IMR-90 (cell line): ENCODE data around the gene PCCB. TPM values are rescaled to one million over a fixed set of nuclear protein-coding genes. Genes with fewer than 3 reads are reported as not detected.

ENCODE experiments used
- ATAC-seq: fragments of 200-7000 bp; cut with Tn5 transposase; 2 replicates; pipeline ENCODE4 v1.9.1; 2020; ENCODE audit warnings: low read depth, mild to moderate bottlenecking, moderate library complexity
- BruUV-seq: library from RNA; stranded (reverse); fragments of 400-500 nt; replicated peaks from 2 replicates; lab custom pipeline; 2021; lab: Mats Ljungman, UMichigan
- CTCF ChIA-PET: fragments of 300-600 bp; formaldehyde crosslinking; extraction: SDS; loops from one replicate; lab custom pipeline; 2021; ENCODE audit warnings: antibody characterized with exemption; lab: Yijun Ruan, JAX
- POLR2A ChIA-PET: fragments of 300-600 bp; sonication (Branson Sonifier 250); formaldehyde crosslinking; loops from one replicate; lab custom pipeline; 2022; ENCODE audit warnings: antibody characterized with exemption; ENCODE audit not compliant: unreplicated experiment; lab: Charles Lee
- DNase-seq: peaks from one replicate; pipeline ENCODE4 v3.0.0; 2013
- H2AFZ ChIP-seq: replicated peaks from 2 replicates; pipeline ENCODE3; 2013; ENCODE audit warnings: low read length, mild to moderate bottlenecking; ENCODE audit not compliant: poor library complexity
- H2AK5ac ChIP-seq: 2 replicates; pipeline ENCODE4 v1.6.1; 2013; ENCODE audit warnings: low read depth, low read length, inconsistent platforms
- H2AK9ac ChIP-seq: replicated peaks from 2 replicates; pipeline ENCODE3; 2013; ENCODE audit warnings: mild to moderate bottlenecking, low read depth, low read length, moderate library complexity; ENCODE audit not compliant: poor library complexity
- H2BK120ac ChIP-seq: 2 replicates; pipeline ENCODE4 v1.6.1; 2013; ENCODE audit warnings: low read depth, low read length, inconsistent platforms
- H2BK15ac ChIP-seq: 3 replicates; pipeline ENCODE4 v1.6.1; 2013; ENCODE audit warnings: low read depth, low read length, inconsistent platforms
- H2BK20ac ChIP-seq: 2 replicates; pipeline ENCODE4 v1.6.1; 2013; ENCODE audit warnings: low read depth, mild to moderate bottlenecking, inconsistent platforms, low read length, moderate library complexity
- H2BK5ac ChIP-seq: 2 replicates; pipeline ENCODE4 v1.6.1; 2013; ENCODE audit warnings: mild to moderate bottlenecking, low read depth, low read length, inconsistent platforms; ENCODE audit not compliant: poor library complexity, severe bottlenecking
- H3K14ac ChIP-seq: replicated peaks from 2 replicates; pipeline ENCODE4 v1.6.1; 2013; ENCODE audit warnings: low read depth, low read length, inconsistent platforms
- H3K18ac ChIP-seq: 2 replicates; pipeline ENCODE4 v1.6.1; 2013; ENCODE audit warnings: low read depth, low read length, control low read depth
- H3K23ac ChIP-seq: 2 replicates; pipeline ENCODE4 v1.6.1; 2013; ENCODE audit warnings: low read depth, low read length, inconsistent platforms
- H3K27ac ChIP-seq: 2 replicates; pipeline ENCODE4 v1.5.1; 2013; ENCODE audit warnings: mild to moderate bottlenecking, control low read depth, low read length; ENCODE audit not compliant: insufficient read depth
- H3K27me3 ChIP-seq: 2 replicates; pipeline ENCODE4 v1.6.1; 2013; ENCODE audit warnings: low read length; ENCODE audit not compliant: control insufficient read depth, insufficient read depth
- H3K36me3 ChIP-seq: 2 replicates; pipeline ENCODE4 v1.6.1; 2013; ENCODE audit warnings: low read length, mixed read lengths; ENCODE audit not compliant: control insufficient read depth, insufficient read depth
- H3K4ac ChIP-seq: 2 replicates; pipeline ENCODE4 v1.6.1; 2013; ENCODE audit warnings: low read depth, low read length, inconsistent platforms
- H3K4me1 ChIP-seq: 2 replicates; pipeline ENCODE4 v1.6.1; 2013; ENCODE audit warnings: low read length, mixed read lengths; ENCODE audit not compliant: control insufficient read depth, insufficient read depth
- H3K4me2 ChIP-seq: 2 replicates; pipeline ENCODE4 v1.6.1; 2013; ENCODE audit warnings: low read depth, mild to moderate bottlenecking, control low read depth, low read length, moderate library complexity
- H3K4me3 ChIP-seq: 2 replicates; pipeline ENCODE4 v1.5.1; 2013; ENCODE audit warnings: low read depth, mild to moderate bottlenecking, control low read depth, low read length, moderate library complexity; ENCODE audit not compliant: insufficient read depth
- H3K56ac ChIP-seq: 2 replicates; pipeline ENCODE4 v1.6.1; 2013; ENCODE audit warnings: low read length, inconsistent platforms; ENCODE audit not compliant: insufficient read depth; ENCODE audit errors: extremely low read depth
- H3K79me1 ChIP-seq, 2 experiments: 2 replicates each; pipeline ENCODE4 v1.6.1; 2013; ENCODE audit warnings: low read length in 2 of 2, inconsistent platforms in 1 of 2, low read depth in 1 of 2
- H3K9ac ChIP-seq: 2 replicates; pipeline ENCODE4 v1.6.1; 2013; ENCODE audit warnings: low read depth, low read length, control low read depth
- H3K9me1 ChIP-seq: 2 replicates; pipeline ENCODE4 v1.6.1; 2013; ENCODE audit warnings: low read length, inconsistent platforms; ENCODE audit not compliant: insufficient read depth
- H3K9me3 ChIP-seq: 2 replicates; pipeline ENCODE4 v1.6.1; 2013; ENCODE audit warnings: low read length; ENCODE audit not compliant: control insufficient read depth, insufficient read depth
- H4K20me1 ChIP-seq: 2 replicates; pipeline ENCODE4 v1.6.1; 2013; ENCODE audit warnings: low read length, inconsistent platforms; ENCODE audit not compliant: insufficient read depth
- H4K5ac ChIP-seq: 2 replicates; pipeline ENCODE4 v1.6.1; 2013; ENCODE audit warnings: mild to moderate bottlenecking, low read depth, low read length, control low read depth
- H4K8ac ChIP-seq, 2 experiments: 2 replicates each; pipeline ENCODE4 v1.6.1; 2013; ENCODE audit warnings: low read depth in 2 of 2, low read length in 2 of 2, control low read depth in 1 of 2, inconsistent platforms in 1 of 2
- H4K91ac ChIP-seq: 2 replicates; pipeline ENCODE4 v1.6.1; 2013; ENCODE audit warnings: low read depth, low read length, inconsistent platforms; ENCODE audit not compliant: insufficient read depth
- BHLHE40 ChIP-seq: fragments of 150-350 bp; IDR thresholded peaks from 2 replicates; pipeline ENCODE4 v1.6.1; 2016; ENCODE audit warnings: mild to moderate bottlenecking, low read depth, low read length
- CEBPB ChIP-seq: IDR thresholded peaks from 2 replicates; pipeline ENCODE4 v1.6.1; 2012; ENCODE audit warnings: low read depth, low read length, improper control_type of control experiment
- CHD1 ChIP-seq: IDR thresholded peaks from 2 replicates; pipeline ENCODE4 v1.6.1; 2012; ENCODE audit warnings: low read depth, low read length, improper control_type of control experiment
- FOS ChIP-seq: fragments of 150-350 bp; IDR thresholded peaks from 2 replicates; pipeline ENCODE4 v1.6.1; 2016; ENCODE audit warnings: low read depth, low read length
- MAFK ChIP-seq: IDR thresholded peaks from 2 replicates; pipeline ENCODE4 v1.6.1; 2012; ENCODE audit warnings: low read depth, low read length, improper control_type of control experiment
- MAZ ChIP-seq: IDR thresholded peaks from 2 replicates; pipeline ENCODE4 v1.6.1; 2012; ENCODE audit warnings: low read depth, mild to moderate bottlenecking, low read length, improper control_type of control experiment, moderate library complexity, borderline replicate concordance
- MXI1 ChIP-seq: IDR thresholded peaks from 2 replicates; pipeline ENCODE4 v1.6.1; 2012; ENCODE audit warnings: low read depth, mild to moderate bottlenecking, low read length, moderate library complexity, borderline replicate concordance
- NFE2L2 ChIP-seq: fragments of 150-350 bp; IDR thresholded peaks from 2 replicates; pipeline ENCODE4 v1.6.1; 2016; ENCODE audit warnings: low read depth, mild to moderate bottlenecking, low read length
- POLR2A ChIP-seq: IDR thresholded peaks from 2 replicates; pipeline ENCODE4 v1.6.1; 2012; ENCODE audit warnings: mild to moderate bottlenecking, low read depth, low read length
- RCOR1 ChIP-seq: IDR thresholded peaks from 2 replicates; pipeline ENCODE4 v1.6.1; 2012; ENCODE audit warnings: mild to moderate bottlenecking, low read length, improper control_type of control experiment; ENCODE audit not compliant: insufficient replicate concordance
- RFX5 ChIP-seq: IDR thresholded peaks from 2 replicates; pipeline ENCODE4 v1.8.0; 2012; ENCODE audit warnings: low read depth, mild to moderate bottlenecking, low read length, moderate library complexity
- SMC3 ChIP-seq: fragments of 150-350 bp; IDR thresholded peaks from 2 replicates; pipeline ENCODE4 v1.6.1; 2016; ENCODE audit warnings: low read depth, mild to moderate bottlenecking, antibody characterized with exemption, low read length, moderate library complexity
- WGBS, 2 experiments: methylation state at CpG; one replicate each; pipeline versions ENCODE4 v1.1.5 to v1.1.7; 2013; ENCODE audit warnings: missing lambda C conversion rate in 2 of 2; ENCODE audit not compliant: insufficient read length in 1 of 2; ENCODE audit errors: extremely low coverage in 2 of 2; 5-methylcytosine and 5-hydroxymethylcytosine counted together
- dilution Hi-C: fragments of 300-500 bp; cut with HindIII; formaldehyde crosslinking; loops from one replicate; pipeline ENCODE4 v1.14.3; 2018; ENCODE audit warnings: low sequenced_read_pairs; ENCODE audit not compliant: unreplicated experiment
- in situ Hi-C: fragments of 300-500 bp; cut with MboI; formaldehyde crosslinking; loops from 3 replicates; pipeline ENCODE4 v1.14.3; 2019; ENCODE audit warnings: low sequenced_read_pairs, inconsistent platforms, mixed read lengths
- intact Hi-C: fragments of 100-400 bp; cut with micrococcal nuclease; formaldehyde crosslinking; loops from 2 replicates; pipeline ENCODE4 v1.10.0; 2022
- polyA plus RNA-seq, 3 experiments: library from polyadenylated mRNA; depleted of rRNA; stranded (reverse); fragments of >200 nt; gene quantifications; 2 replicates each; pipeline ENCODE4 v1.2.3, GENCODE V29; 2012; ENCODE audit warnings: low replicate concordance in 1 of 3
- total RNA-seq: library from RNA; depleted of rRNA; stranded (reverse); fragments of >200 nt; gene quantifications from 2 replicates; pipeline ENCODE4 v1.2.3, GENCODE V29; 2012
- TF ChIP-seq, protein P1 (sequence below): fragments of 150-350 bp; IDR thresholded peaks from 2 replicates; pipeline ENCODE4 v1.6.1; 2016; ENCODE audit warnings: low read depth, mild to moderate bottlenecking, low read length, moderate library complexity, borderline replicate concordance
- TF ChIP-seq, protein P2 (sequence below): conservative IDR thresholded peaks from 2 replicates; pipeline ENCODE4 v1.5.1; 2012; ENCODE audit warnings: mild to moderate bottlenecking, low read depth, low read length, improper control_type of control experiment
- TF ChIP-seq, protein P3 (sequence below): fragments of 150-350 bp; IDR thresholded peaks from 2 replicates; pipeline ENCODE4 v1.6.1; 2017; ENCODE audit warnings: mild to moderate bottlenecking, antibody characterized with exemption, low read length, low read depth

The PCCB gene
- total and polyA plus RNA-seq, 2 of the 4 experiments (the other 2 are of a cell fraction): 40.5 to 76.2 TPM

DNA sequence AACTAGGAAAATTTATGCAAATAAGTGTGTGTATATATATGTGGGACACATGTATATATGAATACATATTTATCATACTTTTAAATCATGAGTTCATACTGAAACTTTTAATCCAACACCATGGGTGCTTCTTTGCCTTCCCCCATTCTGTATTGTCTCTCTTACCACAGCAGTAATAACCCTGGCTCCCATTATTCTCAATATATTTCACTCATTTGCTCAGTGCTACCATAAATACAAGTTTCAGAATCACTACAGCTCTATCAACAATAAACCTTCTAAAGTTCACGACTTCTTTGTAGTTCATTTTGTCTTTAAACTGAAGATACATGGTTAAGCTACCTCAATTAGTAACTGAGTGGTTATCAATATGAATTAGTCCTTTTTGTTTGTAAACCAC is 82.2 kb downstream of the PCCB start:
- Histone ChIP-seq H3K4me2 (no peak overlapping the region), H4K5ac (no peak overlapping the region), H2BK5ac (peak overlapping the region; percentile 63), H2AFZ (no peak overlapping the region), H2AK9ac (no peak overlapping the region), H3K79me1 (peaks cover 0 to 26% of the 10 kb centered on the region in 2 experiments; a peak in 2 of 4 replicates), H3K4me3 (no peak overlapping the region), H3K4ac (no peak overlapping the region), H4K91ac (no peak overlapping the region; the same call in 1 of the 2 replicates), H3K9me1 (peaks cover 29% of the 10 kb centered on the region), H4K20me1 (no peaks in the 10 kb centered on the region), H2BK120ac (no peak overlapping the region), H2BK15ac (no peak overlapping the region), H3K9me3 (no peaks in the 10 kb centered on the region), H4K8ac (no peak overlapping the region; a peak in 1 of 4 replicates), H3K18ac (peak overlapping the region; percentile 2; the same call in 1 of the 2 replicates), H3K36me3 (peaks cover 22% of the 10 kb centered on the region), H2BK20ac (no peak overlapping the region), H3K9ac (no peak overlapping the region), H3K27me3 (no peaks in the 10 kb centered on the region), H3K56ac (no peak overlapping the region), H3K14ac (no peak overlapping the region), H3K27ac (no peak overlapping the region), H2AK5ac (no peak overlapping the region), H3K23ac (no peak overlapping the region), H3K4me1 (peaks cover 20% of the 10 kb centered on the region)
- POLR2A ChIA-PET: no interaction called here
- BruUV-seq: no TSS peak
- CTCF ChIA-PET: interaction anchor here (1.0 kb wide), 1 partner anchor 420 kb away, joined by 3 read pairs; no protein-coding TSS in a partner anchor
- DNase-seq: no peak
- in situ Hi-C loops (no loop called here), intact Hi-C loops (no loop called here), dilution Hi-C loops (no loop called here)
- TF ChIP-seq, protein P1, sequence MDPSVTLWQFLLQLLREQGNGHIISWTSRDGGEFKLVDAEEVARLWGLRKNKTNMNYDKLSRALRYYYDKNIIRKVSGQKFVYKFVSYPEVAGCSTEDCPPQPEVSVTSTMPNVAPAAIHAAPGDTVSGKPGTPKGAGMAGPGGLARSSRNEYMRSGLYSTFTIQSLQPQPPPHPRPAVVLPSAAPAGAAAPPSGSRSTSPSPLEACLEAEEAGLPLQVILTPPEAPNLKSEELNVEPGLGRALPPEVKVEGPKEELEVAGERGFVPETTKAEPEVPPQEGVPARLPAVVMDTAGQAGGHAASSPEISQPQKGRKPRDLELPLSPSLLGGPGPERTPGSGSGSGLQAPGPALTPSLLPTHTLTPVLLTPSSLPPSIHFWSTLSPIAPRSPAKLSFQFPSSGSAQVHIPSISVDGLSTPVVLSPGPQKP: no peak
- TF ChIP-seq BHLHE40: no peak
- no peak for TF ChIP-seq CHD1
- TF ChIP-seq, protein P2, sequence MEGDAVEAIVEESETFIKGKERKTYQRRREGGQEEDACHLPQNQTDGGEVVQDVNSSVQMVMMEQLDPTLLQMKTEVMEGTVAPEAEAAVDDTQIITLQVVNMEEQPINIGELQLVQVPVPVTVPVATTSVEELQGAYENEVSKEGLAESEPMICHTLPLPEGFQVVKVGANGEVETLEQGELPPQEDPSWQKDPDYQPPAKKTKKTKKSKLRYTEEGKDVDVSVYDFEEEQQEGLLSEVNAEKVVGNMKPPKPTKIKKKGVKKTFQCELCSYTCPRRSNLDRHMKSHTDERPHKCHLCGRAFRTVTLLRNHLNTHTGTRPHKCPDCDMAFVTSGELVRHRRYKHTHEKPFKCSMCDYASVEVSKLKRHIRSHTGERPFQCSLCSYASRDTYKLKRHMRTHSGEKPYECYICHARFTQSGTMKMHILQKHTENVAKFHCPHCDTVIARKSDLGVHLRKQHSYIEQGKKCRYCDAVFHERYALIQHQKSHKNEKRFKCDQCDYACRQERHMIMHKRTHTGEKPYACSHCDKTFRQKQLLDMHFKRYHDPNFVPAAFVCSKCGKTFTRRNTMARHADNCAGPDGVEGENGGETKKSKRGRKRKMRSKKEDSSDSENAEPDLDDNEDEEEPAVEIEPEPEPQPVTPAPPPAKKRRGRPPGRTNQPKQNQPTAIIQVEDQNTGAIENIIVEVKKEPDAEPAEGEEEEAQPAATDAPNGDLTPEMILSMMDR: no peak
- no peak for TF ChIP-seq MAFK
- no peak for TF ChIP-seq FOS
- TF ChIP-seq RCOR1: no peak
- TF ChIP-seq, protein P3, sequence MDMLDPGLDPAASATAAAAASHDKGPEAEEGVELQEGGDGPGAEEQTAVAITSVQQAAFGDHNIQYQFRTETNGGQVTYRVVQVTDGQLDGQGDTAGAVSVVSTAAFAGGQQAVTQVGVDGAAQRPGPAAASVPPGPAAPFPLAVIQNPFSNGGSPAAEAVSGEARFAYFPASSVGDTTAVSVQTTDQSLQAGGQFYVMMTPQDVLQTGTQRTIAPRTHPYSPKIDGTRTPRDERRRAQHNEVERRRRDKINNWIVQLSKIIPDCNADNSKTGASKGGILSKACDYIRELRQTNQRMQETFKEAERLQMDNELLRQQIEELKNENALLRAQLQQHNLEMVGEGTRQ: no peak
- TF ChIP-seq SMC3: no peak
- TF ChIP-seq MXI1: no peak
- no peak for TF ChIP-seq RFX5
- no peak for TF ChIP-seq CEBPB
- TF ChIP-seq NFE2L2: no peak
- TF ChIP-seq MAZ: no peak
- TF ChIP-seq POLR2A: no peak
- ATAC-seq: peak; percentile 11
- WGBS, 2 experiments: no CpG with 5 or more reads among the region's 1 CpG
